K562 (cell line): ENCODE measurements around the gene KIF5C. TPM values are rescaled to one million over a fixed set of nuclear protein-coding genes. Genes with fewer than 3 reads are reported as not detected.

ENCODE experiments used
- ATAC-seq: fragments of 200-7000 bp; cut with Tn5 transposase; 3 replicates; pipeline ENCODE4 v1.9.1; 2020; ENCODE audit warnings: moderate library complexity
- BruUV-seq: library from RNA; stranded (reverse); fragments of 400-500 nt; replicated peaks from 2 replicates; lab custom pipeline; 2021; lab: Mats Ljungman, UMichigan
- CTCF ChIA-PET: fragments of 300-600 bp; formaldehyde crosslinking; extraction: SDS; loops from one replicate; lab custom pipeline; 2021; ENCODE audit warnings: low intra/inter-chr PET ratio; lab: Yijun Ruan, JAX
- POLR2A ChIA-PET: fragments of 300-600, 350-650 bp; sonication (Branson Sonifier 250); formaldehyde crosslinking; extraction: SDS; loops from one replicate; lab custom pipeline; 2021; ENCODE audit warnings: antibody characterized with exemption, inconsistent platforms; lab: Yijun Ruan, JAX
- DNase-seq, 4 experiments: peaks; one replicate each; pipeline versions ENCODE4 v3.0.0 to v3.0.0-alpha.2; 2011 to 2018; ENCODE audit warnings: low spot score in 3 of 4, mixed read lengths in 3 of 4; ENCODE audit errors: extremely low read depth in 1 of 4
- FAIRE-seq: peaks from 2 replicates; lab custom pipeline; 2011; peaks lifted over from hg19 to GRCh38; lab: Jason Lieb, UNC
- H2AFZ ChIP-seq: 2 replicates; pipeline ENCODE4 v1.6.0; 2011; ENCODE audit warnings: low read depth, low read length, control low read depth, inconsistent platforms
- H3K27ac ChIP-seq: fragments of 200-600 bp; 3 replicates; pipeline ENCODE4 v1.8.0; 2011; ENCODE audit warnings: low read depth, mild to moderate bottlenecking, control low read depth, inconsistent platforms, low read length, moderate library complexity, mixed read lengths; ENCODE audit errors: extremely low read depth
- H3K27me3 ChIP-seq, 2 experiments: fragments of 300-600 bp in 1 of 2; 2 replicates in 1 of 2; 3 replicates in 1 of 2; pipeline versions ENCODE4 v1.6.0 to v1.8.0; 2011; ENCODE audit warnings: inconsistent platforms in 2 of 2, low read length in 2 of 2, mild to moderate bottlenecking in 1 of 2, mixed read lengths in 1 of 2, moderate library complexity in 1 of 2; ENCODE audit not compliant: control insufficient read depth in 2 of 2, insufficient read depth in 2 of 2
- H3K36me3 ChIP-seq: fragments of 300-600 bp; 3 replicates; pipeline ENCODE4 v1.8.0; 2011; ENCODE audit warnings: mild to moderate bottlenecking, low read length, inconsistent platforms; ENCODE audit not compliant: control insufficient read depth, insufficient read depth
- H3K4me1 ChIP-seq, 2 experiments: fragments of 200-600 bp in 1 of 2; replicated peaks in 1 of 2; 2 replicates in 1 of 2; 3 replicates in 1 of 2; pipeline versions ENCODE4 v1.5.1 to v1.8.0; 2011; ENCODE audit warnings: inconsistent platforms in 2 of 2, low read length in 2 of 2, mild to moderate bottlenecking in 1 of 2, mixed read lengths in 1 of 2, moderate library complexity in 1 of 2; ENCODE audit not compliant: control insufficient read depth in 2 of 2, insufficient read depth in 2 of 2
- H3K4me2 ChIP-seq: 2 replicates; pipeline ENCODE4 v1.6.1; 2011; ENCODE audit warnings: low read length, control low read depth, inconsistent platforms, mixed read lengths; ENCODE audit not compliant: insufficient read depth
- H3K4me3 ChIP-seq: fragments of 200-600 bp; sonication (generic), shearing (Covaris generic); 2 replicates; pipeline ENCODE4 v1.5.1; 2016; ENCODE audit warnings: control low read depth, inconsistent platforms
- H3K79me2 ChIP-seq: fragments of 200-600 bp; 3 replicates; pipeline ENCODE4 v1.8.0; 2011; ENCODE audit warnings: low read length, inconsistent platforms; ENCODE audit not compliant: control insufficient read depth, insufficient read depth
- H3K9ac ChIP-seq, 2 experiments: 2 replicates each; pipeline versions ENCODE4 v1.6.0 to v1.6.1; 2011; ENCODE audit warnings: low read depth in 2 of 2, low read length in 2 of 2, control low read depth in 1 of 2, inconsistent platforms in 1 of 2, mild to moderate bottlenecking in 1 of 2, mixed read lengths in 1 of 2; ENCODE audit not compliant: insufficient read depth in 1 of 2
- H3K9me1 ChIP-seq: one replicate; pipeline ENCODE4 v1.6.0; 2011; ENCODE audit warnings: inconsistent platforms, mild to moderate bottlenecking, low read length, moderate library complexity; ENCODE audit not compliant: control insufficient read depth, insufficient read depth
- H3K9me3 ChIP-seq: replicated peaks from 2 replicates; pipeline ENCODE4 v1.5.1; 2011; ENCODE audit warnings: low read depth, low read length, inconsistent platforms; ENCODE audit not compliant: control insufficient read depth, insufficient read depth
- H4K20me1 ChIP-seq: replicated peaks from 2 replicates; pipeline ENCODE4 v1.6.1; 2011; ENCODE audit warnings: low read length, inconsistent platforms, mixed read lengths; ENCODE audit not compliant: control insufficient read depth, insufficient read depth
- GTF2B ChIP-seq: IDR thresholded peaks from 2 replicates; pipeline ENCODE4 v1.6.1; 2011; ENCODE audit not compliant: insufficient read length; ENCODE audit errors: extremely low read depth
- ILF3 ChIP-seq: fragments of 450-650 bp; IDR thresholded peaks from 2 replicates; pipeline ENCODE4 v1.6.1; 2018; ENCODE audit warnings: antibody characterized with exemption, mild to moderate bottlenecking, moderate library complexity, borderline replicate concordance
- MCM3 ChIP-seq: fragments of 450-650 bp; IDR thresholded peaks from 2 replicates; pipeline ENCODE4 v1.6.1; 2016
- MNT ChIP-seq, 2 experiments: fragments of 450-650 bp; conservative IDR thresholded peaks; 2 replicates each; pipeline ENCODE4 v1.6.1; 2017; ENCODE audit warnings: mild to moderate bottlenecking in 2 of 2, moderate library complexity in 2 of 2
- NCOA1 ChIP-seq: fragments of 450-650 bp; IDR thresholded peaks from 2 replicates; pipeline ENCODE4 v1.6.1; 2016; ENCODE audit warnings: low read depth
- POLR2G ChIP-seq: fragments of 200-400 bp; formaldehyde crosslinking; IDR thresholded peaks from 2 replicates; pipeline ENCODE4 v1.6.1; 2017; ENCODE audit warnings: low read depth, mild to moderate bottlenecking, antibody characterized with exemption, low read length, moderate library complexity
- SREBF2 ChIP-seq: sonication (generic); formaldehyde crosslinking; IDR thresholded peaks from 2 replicates; pipeline ENCODE4 v1.4.0; 2020; ENCODE audit warnings: mild to moderate bottlenecking, missing genetic modification reagents
- TFE3 ChIP-seq: fragments of 450-650 bp; formaldehyde crosslinking; IDR thresholded peaks from 2 replicates; pipeline ENCODE4 v1.4.0; 2020; ENCODE audit warnings: mild to moderate bottlenecking, mixed read lengths
- ZEB2 ChIP-seq: fragments of 450-650 bp; IDR thresholded peaks from 2 replicates; pipeline ENCODE4 v1.6.1; 2016
- ZFP30 ChIP-seq: fragments of 250-450 bp; sonication (Bioruptor Pico); IDR thresholded peaks from 2 replicates; pipeline ENCODE4 v1.8.0; 2022; ENCODE audit warnings: moderate library complexity, mild to moderate bottlenecking, inconsistent platforms, borderline replicate concordance
- ZNF134 ChIP-seq: fragments of 250-450 bp; sonication (Bioruptor Pico); conservative IDR thresholded peaks from 2 replicates; pipeline ENCODE4 v1.4.0; 2020
- ZNF398 ChIP-seq: fragments of 250-450 bp; sonication (Bioruptor Pico); IDR thresholded peaks from 2 replicates; pipeline ENCODE4 v1.8.0; 2021; ENCODE audit warnings: moderate library complexity, mild to moderate bottlenecking, inconsistent platforms
- ZNF586 ChIP-seq: fragments of 450-650 bp; formaldehyde crosslinking; conservative IDR thresholded peaks from 2 replicates; pipeline ENCODE4 v1.4.0; 2020; ENCODE audit warnings: mild to moderate bottlenecking, moderate library complexity
- ZNF77 ChIP-seq: fragments of 250-450 bp; sonication (Bioruptor Pico); IDR thresholded peaks from 2 replicates; pipeline ENCODE4 v1.5.0; 2020
- WGBS: fragments of 100-300 bp; shearing (Covaris generic); methylation state at CpG from one replicate; pipeline ENCODE4 v1.1.6; 2016; ENCODE audit warnings: low coverage, mixed read lengths; ENCODE audit not compliant: insufficient coverage; ENCODE audit errors: missing lambda C conversion rate; 5-methylcytosine and 5-hydroxymethylcytosine counted together
- in situ Hi-C: fragments of 300-500 bp; cut with MboI; formaldehyde crosslinking; loops from 4 replicates; pipeline ENCODE4 v1.15.0; 2018; ENCODE audit warnings: inconsistent platforms, mixed read lengths
- intact Hi-C: fragments of 100-400 bp; cut with micrococcal nuclease; formaldehyde crosslinking; loops from 2 replicates; pipeline ENCODE4 v1.14.2; 2022
- polyA plus RNA-seq, 8 experiments: library from polyadenylated mRNA; depleted of rRNA in 4 of 8; stranded (reverse) in 5 of 8; unstranded in 3 of 8; fragments of >200 nt; fragmentation: Nextera tagmentation in 2 of 8; fragmentation: Illumina TruSeq in 1 of 8; extraction: Ambion mirVana in 2 of 8; extraction: Trizol in 1 of 8; gene quantifications; 2 replicates each; pipeline versions ENCODE4 v1.2.1 to v1.2.3, GENCODE V29; 2011 to 2014; ENCODE audit warnings: inconsistent platforms in 1 of 8, missing spikeins in 1 of 8
- total RNA-seq, 7 experiments: library from RNA; depleted of rRNA in 6 of 7; stranded (reverse); fragments of >200 nt in 6 of 7; fragmentation: Illumina TruSeq in 2 of 7; extraction: Trizol in 2 of 7; gene quantifications; 2 replicates each; pipeline versions ENCODE4 v1.2.1 to v1.2.3, GENCODE V29; 2011 to 2021; ENCODE audit warnings: low replicate concordance in 1 of 7

The KIF5C gene
- total and polyA plus RNA-seq, 9 of the 15 experiments (the other 6 are each of a cell fraction or from before 2014, with no cell fraction given): 0.01 to 0.09 (median 0.01) TPM; not detected in 6

- TF ChIP-seq MNT (conservative IDR thresholded peaks at IDR 0.05) (no peak), GTF2B (no peak), ZNF77 (no peak)
- TF ChIP-seq, all 486 proteins: peak for 0
These were observed 134.8 kb downstream of the KIF5C start (continued) for GRCh38 chr2:149009576-149010461.

GRCh38 chr2:149012545-149012944 is 137.5 kb downstream of the KIF5C start:
- Histone ChIP-seq H3K9me3 (no peaks in the 10 kb centered on the region), H3K4me3 (no peak overlapping the region), H3K9ac (no peak overlapping the region), H3K9me1 (no peaks in the 10 kb centered on the region), H2AFZ (no peak overlapping the region), H3K27me3 (peaks cover 7 to 11% of the 10 kb centered on the region in 2 experiments; a peak in 3 of 5 replicates), H3K4me1 (no peaks in the 10 kb centered on the region; a peak in 1 of 5 replicates), H4K20me1 (no peaks in the 10 kb centered on the region; the same call in 1 of the 2 replicates)
- DNase-seq (no peak), ATAC-seq (no peak), FAIRE-seq (no peak)
- intact Hi-C loops (no loop called here), in situ Hi-C loops (no loop called here)
- 0% methylated on average over 9 of the region's 9 CpGs for WGBS
- ChIA-PET POLR2A (no interaction called here), CTCF (no interaction called here)
- no TSS peak for BruUV-seq
- TF ChIP-seq MCM3 (no peak), ZNF586 (no peak), ILF3 (no peak), TFE3 (CRISPR knock-in tag) (no peak), ZNF134 (CRISPR knock-in tag) (no peak), NCOA1 (no peak), SREBF2 (no peak), ZFP30 (CRISPR knock-in tag) (no peak), ZNF398 (no peak), POLR2G (no peak), ZEB2 (no peak)
- TF ChIP-seq, all 486 proteins: peak for 0
- Histone ChIP-seq H3K27ac (no peak overlapping the region), H3K4me2 (no peak overlapping the region), H3K36me3 (no peaks in the 10 kb centered on the region), H3K79me2 (no peaks in the 10 kb centered on the region)
